Measurements from ENCODE around the gene TMOD1. TPM values are rescaled to one million over a fixed set of nuclear protein-coding genes. Genes with fewer than 3 reads are reported as not detected.
A peak's percentile ranks its signal among the peaks of the same experiment; 100 is the strongest.

Gene TMOD1
- total RNA-seq, 2 donors from 2014 or later = 1.0 to 4.9 TPM

GRCh38 chr9:97560851-97561250 lies 59.4 kb downstream of the TMOD1 start:
- no peaks in the 10 kb centered on the region for H3K4me1 ChIP-seq

DNA sequence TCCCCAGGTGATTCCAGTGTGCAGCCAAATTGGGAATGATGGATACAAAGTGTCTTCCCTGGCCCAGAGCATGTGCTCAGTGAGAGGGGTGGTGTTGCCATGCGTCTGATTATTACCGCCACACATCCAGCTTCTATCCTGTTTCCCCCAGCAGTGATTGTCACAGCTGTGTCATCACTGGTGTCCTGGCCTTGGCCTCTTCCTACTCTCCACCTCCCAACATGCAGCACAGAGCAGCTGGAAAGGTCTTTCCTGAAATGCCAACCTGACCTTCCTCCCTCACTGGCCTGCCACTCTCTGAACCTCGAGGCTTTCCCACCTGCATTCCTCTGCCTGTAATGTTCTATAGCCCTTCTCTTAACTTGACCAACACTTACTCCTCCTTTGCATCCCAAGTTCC lies 60.0 kb downstream of the TMOD1 start:
- H3K27ac ChIP-seq = no peak overlapping the region
- no peaks in the 10 kb centered on the region for H3K36me3 ChIP-seq
- intact Hi-C loops (cut with DNase I) = no loop called here
- H3K27me3 ChIP-seq = no peaks in the 10 kb centered on the region
- TF ChIP-seq CTCF (IDR thresholded peaks at IDR 0.05) = no peak
- H3K4me1 ChIP-seq = no peaks in the 10 kb centered on the region
- no peak overlapping the region for H3K9ac ChIP-seq (ENCODE audit: low read depth in 2 of 2, low read length in 2 of 2)
- no peaks in the 10 kb centered on the region for H3K9me3 ChIP-seq
- no peak overlapping the region for H3K4me3 ChIP-seq
- DNase-seq = no peak

More at GRCh38 chr9:97560851-97561250, 59.4 kb downstream of the TMOD1 start:
- Histone ChIP-seq H3K27ac (no peak overlapping the region), H3K27me3 (no peaks in the 10 kb centered on the region), H3K9me3 (no peaks in the 10 kb centered on the region), H3K4me3 (no peak overlapping the region), H3K9ac (ENCODE audit: low read depth in 2 of 2, low read length in 2 of 2) (no peak overlapping the region), H3K36me3 (no peaks in the 10 kb centered on the region)
- intact Hi-C loops (cut with DNase I) = no loop called here
- TF ChIP-seq CTCF (IDR thresholded peaks at IDR 0.05) = no peak
- no peak for DNase-seq

- no peaks in the 10 kb centered on the region for H3K27me3 ChIP-seq
- H3K4me1 ChIP-seq = no peaks in the 10 kb centered on the region
- no peak overlapping the region for H3K27ac ChIP-seq
- no peak overlapping the region for H3K9ac ChIP-seq (ENCODE audit: low read depth in 2 of 2, low read length in 2 of 2)
- TF ChIP-seq CTCF (IDR thresholded peaks at IDR 0.05) = no peak
- H3K4me3 ChIP-seq = no peak overlapping the region
- DNase-seq = peak; percentile 15
- no peaks in the 10 kb centered on the region for H3K9me3 ChIP-seq
- no peaks in the 10 kb centered on the region for H3K36me3 ChIP-seq
- intact Hi-C loops (cut with DNase I) = no loop called here
Measured at GRCh38 chr9:97562542-97562941, 61.1 kb downstream of the TMOD1 start.

DNA sequence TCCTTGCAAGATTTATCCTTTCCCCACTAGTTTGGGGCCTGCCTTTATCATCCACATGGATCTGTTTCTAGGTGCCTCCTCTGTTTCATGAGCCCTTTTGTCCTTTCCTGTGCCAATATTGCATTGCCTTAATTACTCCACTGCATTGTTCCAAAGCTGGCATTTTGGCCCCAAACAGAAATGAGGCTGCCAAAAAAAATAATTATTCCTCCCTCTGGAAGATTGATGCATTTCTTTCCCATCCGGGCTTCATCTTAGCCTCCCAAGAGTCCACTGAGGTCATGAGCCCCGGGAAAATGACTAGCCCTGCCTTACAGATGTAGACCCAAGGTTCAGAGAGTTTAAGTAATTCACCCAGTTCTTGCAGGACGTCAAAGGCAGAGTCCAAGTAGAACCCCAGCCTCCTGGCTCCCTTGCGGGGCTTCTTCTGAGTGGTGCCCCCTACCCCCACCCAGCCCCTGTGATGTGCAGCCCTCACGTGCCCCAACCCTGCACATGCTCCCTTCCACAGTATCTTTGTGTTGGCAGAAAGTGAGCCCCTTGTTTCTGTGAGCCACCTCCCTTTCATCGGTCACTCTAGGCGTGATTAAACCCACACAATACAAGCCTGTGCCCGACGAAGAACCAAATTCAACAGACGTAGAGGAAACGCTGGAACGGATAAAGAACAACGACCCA lies 62.1 kb downstream of the TMOD1 start:
- intact Hi-C loops (cut with DNase I) = no loop called here
- Histone ChIP-seq H3K27ac (no peak overlapping the region), H3K27me3 (no peaks in the 10 kb centered on the region), H3K9me3 (no peaks in the 10 kb centered on the region), H3K4me3 (no peak overlapping the region), H3K36me3 (no peaks in the 10 kb centered on the region), H3K9ac (ENCODE audit: low read depth in 2 of 2, low read length in 2 of 2) (no peak overlapping the region), H3K4me1 (no peaks in the 10 kb centered on the region)
- no peak for TF ChIP-seq CTCF (IDR thresholded peaks at IDR 0.05)
- peak; percentile 16 for DNase-seq

GRCh38 chr9:97564291-97565175 lies 63.1 kb downstream of the TMOD1 start:
- Histone ChIP-seq H3K36me3 (no peaks in the 10 kb centered on the region), H3K9me3 (no peaks in the 10 kb centered on the region), H3K27ac (no peak overlapping the region), H3K9ac (ENCODE audit: low read depth in 2 of 2, low read length in 2 of 2) (peak overlapping the region in 1 of 2 donors; percentile 7), H3K4me1 (no peaks in the 10 kb centered on the region), H3K4me3 (no peak overlapping the region), H3K27me3 (no peaks in the 10 kb centered on the region)
- TF ChIP-seq CTCF (IDR thresholded peaks at IDR 0.05) = no peak
- intact Hi-C loops (cut with DNase I) = no loop called here
- DNase-seq = peak; percentile 48
